GM21515 (cell line): ENCODE data around the gene COMMD3.

Experiments used
- ATAC-seq: cut with Tn5 transposase; IDR thresholded peaks from one replicate; pipeline ENCODE4 v1.9.1; 2021; ENCODE audit not compliant: unreplicated experiment

Gene COMMD3

DNA sequence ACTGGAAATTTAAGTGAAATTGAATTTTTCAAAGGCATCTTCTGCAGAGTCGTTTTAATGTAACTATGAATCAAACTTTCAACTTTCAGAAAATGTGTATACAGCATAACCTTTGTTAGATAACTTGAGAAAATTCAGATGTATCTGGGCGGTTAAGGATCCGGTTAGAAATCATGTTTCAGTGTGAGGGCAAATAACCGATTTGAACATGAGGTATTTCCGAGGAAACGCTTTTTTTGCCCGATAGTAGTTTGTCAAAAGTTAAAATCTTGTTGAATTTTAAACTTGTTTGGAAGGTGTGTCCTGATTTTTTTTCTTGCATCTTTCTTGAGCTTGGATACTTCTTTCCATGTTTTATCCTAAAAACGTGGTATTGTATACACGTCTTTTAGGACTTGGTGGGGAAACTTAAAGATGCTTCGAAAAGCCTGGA, 3.4 kb downstream of the COMMD3 start:
- no peak for ATAC-seq

GRCh38 chr10:22319980-22320558, 3.9 kb downstream of the COMMD3 start:
- no peak for ATAC-seq

DNA sequence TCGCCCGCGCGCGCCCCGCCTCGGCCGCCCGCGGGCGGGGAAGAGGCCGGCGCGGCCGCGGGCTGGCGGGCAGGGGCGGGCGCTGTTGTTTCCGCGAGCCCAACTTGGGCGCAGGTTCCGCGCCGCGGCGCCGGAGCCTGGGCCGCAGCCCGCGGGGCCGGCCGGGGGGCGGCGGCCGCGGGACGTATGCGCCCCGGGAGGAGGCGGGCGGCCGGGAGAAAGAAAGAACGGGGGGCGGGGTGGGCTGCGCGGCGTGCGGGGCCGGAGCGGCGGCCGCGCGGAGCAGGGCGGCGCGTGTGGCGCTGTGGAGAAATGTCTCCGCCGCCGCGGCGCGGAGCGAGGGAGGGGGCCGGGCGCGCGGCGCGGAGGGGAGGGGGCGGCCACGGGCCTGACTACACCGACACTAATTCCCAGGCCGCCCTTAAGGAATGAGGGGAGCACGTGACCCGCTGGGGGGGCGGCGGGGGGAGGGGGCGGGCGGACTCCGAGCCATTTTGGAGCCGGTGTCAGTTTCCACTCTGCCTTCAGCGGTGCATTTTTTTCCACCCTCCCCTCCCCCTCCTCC, 4.5 kb downstream of the COMMD3 start, which contains the start of gene BMI1:
BMI1 (plus strand) TSS at position 509 of the 565 bp plus-strand sequence. CDS start 5,351 bp downstream, outside the sequence.
- ATAC-seq: no peak

DNA sequence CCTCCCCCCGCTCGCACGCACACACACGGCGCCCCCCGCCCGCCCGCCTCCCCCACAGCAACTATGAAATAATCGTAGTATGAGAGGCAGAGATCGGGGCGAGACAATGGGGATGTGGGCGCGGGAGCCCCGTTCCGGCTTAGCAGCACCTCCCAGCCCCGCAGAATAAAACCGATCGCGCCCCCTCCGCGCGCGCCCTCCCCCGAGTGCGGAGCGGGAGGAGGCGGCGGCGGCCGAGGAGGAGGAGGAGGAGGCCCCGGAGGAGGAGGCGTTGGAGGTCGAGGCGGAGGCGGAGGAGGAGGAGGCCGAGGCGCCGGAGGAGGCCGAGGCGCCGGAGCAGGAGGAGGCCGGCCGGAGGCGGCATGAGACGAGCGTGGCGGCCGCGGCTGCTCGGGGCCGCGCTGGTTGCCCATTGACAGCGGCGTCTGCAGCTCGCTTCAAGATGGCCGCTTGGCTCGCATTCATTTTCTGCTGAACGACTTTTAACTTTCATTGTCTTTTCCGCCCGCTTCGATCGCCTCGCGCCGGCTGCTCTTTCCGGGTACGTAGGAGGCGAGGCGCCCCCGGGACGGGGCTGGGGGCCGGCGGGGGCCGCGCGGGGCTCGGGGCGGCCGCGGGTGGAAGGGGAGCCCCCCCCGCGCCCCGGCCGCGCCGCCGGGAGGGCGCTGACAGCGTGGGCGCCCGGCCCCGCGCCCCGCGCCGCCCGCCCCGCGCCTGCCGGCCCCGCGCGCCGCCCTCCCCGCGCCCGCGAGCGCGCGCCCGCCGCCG, 5.2 kb downstream of the COMMD3 start:
- ATAC-seq: no peak

- ATAC-seq: no peak
Observed at GRCh38 chr10:22321924-22322640, 5.9 kb downstream of the COMMD3 start.

GRCh38 chr10:22322641-22323160, 6.5 kb downstream of the COMMD3 start:
- no peak for ATAC-seq

DNA sequence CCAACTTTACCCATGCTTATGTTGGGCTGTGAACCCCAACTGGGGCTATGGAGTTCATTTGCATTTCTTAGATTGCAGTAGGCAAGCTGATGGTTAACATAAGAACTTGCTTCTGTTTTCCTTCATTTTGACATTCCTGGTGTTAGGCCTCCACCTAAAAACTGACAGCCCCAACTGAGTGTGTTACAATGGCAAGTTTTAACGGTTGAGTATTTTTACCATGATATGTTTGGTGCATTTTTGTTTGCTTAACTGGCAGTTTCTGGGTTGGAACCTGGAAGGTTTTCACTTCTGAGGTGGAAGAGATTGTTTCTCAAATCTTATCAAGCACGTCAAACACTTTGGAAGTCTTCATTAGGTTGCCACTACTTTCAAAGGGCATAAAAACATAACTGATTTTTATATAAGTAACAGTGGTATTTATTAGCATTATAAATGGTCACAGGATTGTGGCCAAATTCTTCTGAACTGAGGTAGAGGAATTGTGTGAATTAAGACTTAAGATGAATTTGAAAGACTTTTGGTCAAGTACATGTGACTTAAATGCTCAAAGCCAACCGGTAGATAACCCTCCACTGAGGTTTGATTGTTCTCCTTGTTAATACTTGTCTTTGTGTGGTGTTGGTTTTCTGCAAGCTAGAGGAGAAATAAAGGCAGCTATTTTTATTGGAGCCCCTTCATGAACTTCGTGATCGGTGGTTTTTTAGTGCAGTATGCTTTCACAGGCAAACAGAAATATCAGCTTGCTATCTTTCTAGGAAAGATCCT, 7.5 kb downstream of the COMMD3 start:
- ATAC-seq: no peak

DNA sequence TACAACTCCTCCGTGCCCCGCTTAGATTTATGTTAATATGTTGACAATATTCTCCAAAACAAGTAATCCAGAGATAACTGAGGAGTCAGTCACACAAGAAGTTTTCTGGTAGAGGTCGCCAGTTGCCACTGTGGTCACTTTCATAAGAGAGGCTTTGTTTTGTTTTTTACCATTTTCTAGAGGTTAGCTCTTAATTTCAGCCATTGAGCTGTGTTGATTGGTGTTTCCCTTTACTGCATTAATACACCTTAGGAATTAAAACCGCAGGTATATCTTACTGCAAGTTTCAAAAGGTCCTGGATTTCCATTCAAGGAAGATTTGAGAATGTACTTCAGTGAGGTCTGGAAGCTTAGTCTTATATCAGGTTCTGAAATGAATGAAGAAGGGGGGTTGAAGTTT, 8.2 kb downstream of the COMMD3 start:
- ATAC-seq: no peak

DNA sequence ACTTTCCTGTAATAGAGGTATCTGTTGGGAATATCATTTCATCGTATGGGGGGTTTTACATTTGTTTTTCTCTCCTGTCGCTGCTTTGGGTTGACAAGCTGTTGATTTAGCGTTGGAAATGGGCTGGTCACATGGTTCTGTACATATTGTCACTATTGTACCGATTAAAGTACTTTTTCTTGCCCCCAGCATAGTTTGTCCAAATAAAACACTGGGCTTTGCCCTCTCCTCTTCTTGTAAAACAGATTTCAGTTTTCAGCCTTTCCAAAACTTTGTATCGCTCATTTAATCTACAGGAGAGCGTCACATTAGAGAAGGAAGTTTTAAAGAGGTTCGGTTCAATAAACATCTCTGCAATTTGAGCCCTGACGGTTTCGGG, 8.7 kb downstream of the COMMD3 start:
- ATAC-seq: no peak

- peak; percentile 41 for ATAC-seq
Observed at GRCh38 chr10:22325272-22326144, 9.3 kb downstream of the COMMD3 start.

- ATAC-seq: no peak
Observed at GRCh38 chr10:22326145-22326702, 10.0 kb downstream of the COMMD3 start.

DNA sequence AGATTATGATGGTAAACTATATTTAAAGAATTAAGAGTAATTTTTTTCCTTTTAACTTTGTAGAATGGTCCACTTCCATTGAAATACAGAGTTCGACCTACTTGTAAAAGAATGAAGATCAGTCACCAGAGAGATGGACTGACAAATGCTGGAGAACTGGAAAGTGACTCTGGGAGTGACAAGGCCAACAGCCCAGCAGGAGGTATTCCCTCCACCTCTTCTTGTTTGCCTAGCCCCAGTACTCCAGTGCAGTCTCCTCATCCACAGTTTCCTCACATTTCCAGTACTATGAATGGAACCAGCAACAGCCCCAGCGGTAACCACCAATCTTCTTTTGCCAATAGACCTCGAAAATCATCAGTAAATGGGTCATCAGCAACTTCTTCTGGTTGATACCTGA, 13.0 kb downstream of the COMMD3 start:
- ATAC-seq: no peak

- no peak for ATAC-seq
Observed at GRCh38 chr10:22332116-22332692, 16.0 kb downstream of the COMMD3 start.

DNA sequence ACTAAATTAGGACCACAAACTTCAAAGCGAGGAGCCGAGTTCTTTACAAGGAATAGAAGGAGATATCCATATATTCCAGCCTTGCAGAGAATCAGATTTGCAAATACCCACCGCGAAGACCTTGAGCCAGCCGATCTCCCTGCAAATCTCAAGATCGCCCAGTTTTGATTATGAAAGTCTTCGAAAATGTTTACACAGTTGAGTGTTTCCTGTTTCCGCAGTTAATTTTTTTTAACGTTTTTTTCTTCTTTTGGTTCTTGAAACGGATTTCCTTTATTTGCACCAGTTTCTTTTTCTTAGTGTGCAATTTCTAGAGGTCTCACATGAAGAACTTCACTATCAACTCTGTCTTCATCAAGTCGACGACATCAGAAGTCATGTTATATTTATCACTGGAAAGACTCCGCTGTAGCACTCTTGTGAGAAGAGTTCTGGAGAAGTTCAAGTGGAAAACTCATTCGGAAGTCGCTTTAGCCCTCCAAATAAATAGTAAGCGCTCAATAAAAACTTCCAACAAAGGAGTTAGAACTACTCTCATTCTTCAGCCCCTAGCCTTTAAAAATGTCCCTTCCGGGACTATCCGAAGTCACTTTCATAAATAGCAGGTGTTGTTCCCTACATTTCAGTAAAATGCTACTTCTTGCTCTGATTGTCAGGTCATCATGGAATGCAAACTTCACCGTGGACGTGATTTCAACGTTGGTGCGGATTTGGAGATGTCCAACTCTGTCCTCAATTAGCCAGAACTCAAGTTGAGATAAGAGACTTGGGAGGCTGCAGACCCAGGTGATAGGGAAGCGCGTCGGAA, 17.2 kb downstream of the COMMD3 start:
- ATAC-seq: no peak

- no peak for ATAC-seq
Observed at GRCh38 chr10:22333975-22334282, 17.7 kb downstream of the COMMD3 start.

DNA sequence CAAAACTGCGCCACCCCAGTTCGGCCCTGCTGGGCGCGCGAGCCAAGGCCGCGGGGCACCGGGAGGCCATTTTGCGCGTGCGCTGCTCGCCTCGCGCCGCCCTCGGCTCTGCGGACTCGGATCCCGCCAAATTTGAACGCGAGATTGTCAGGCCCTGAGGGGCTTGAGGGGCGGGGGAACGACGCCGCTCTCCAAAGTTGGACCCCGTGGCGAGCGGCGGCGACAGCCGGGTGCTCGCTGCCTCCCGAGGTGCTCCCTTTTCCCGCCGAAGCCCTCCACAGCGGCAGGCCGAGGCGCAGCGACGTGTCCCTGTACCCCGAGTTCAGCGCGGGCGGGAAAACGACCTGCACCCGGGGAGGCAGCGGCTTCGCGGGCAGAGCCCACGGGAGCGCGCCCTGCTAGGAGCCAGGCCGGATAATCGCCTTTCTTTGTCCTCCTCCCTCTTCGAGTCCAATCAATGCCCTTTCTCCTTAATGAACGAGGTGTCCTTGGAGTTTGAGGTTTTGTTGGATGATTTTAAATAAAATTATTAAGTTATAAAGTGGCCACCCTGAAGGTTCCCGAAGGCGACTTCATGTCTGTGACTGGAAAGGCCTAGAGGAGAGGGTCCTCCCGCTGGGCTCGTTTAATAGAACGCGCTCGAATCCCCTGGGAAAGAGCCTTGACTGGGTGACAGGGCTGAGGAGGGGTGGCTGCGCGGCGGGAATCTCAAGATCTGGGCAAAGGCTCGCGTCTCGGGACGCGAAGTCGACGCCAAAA, 18.4 kb downstream of the COMMD3 start:
- ATAC-seq: no peak

GRCh38 chr10:22335173-22335933, 19.2 kb downstream of the COMMD3 start:
- ATAC-seq: peak; percentile 51
